ENCODE measurements around the gene KRT23. TPM values are rescaled to one million over a fixed set of nuclear protein-coding genes. Genes with fewer than 3 reads are reported as not detected.
A peak's percentile ranks its signal among the peaks of the same experiment; 100 is the strongest.

KRT23 gene
- total and polyA plus RNA-seq, 2 of the 13 experiments (the other 11 are each of a cell fraction or from before 2014, with no cell fraction given) = 24.7 to 51.1 TPM

- TF ChIP-seq ZNF570 (CRISPR knock-in tag; IDR thresholded peaks at IDR 0.05; ENCODE audit: borderline replicate concordance) (no peak), ZNF724P (CRISPR knock-in tag; IDR thresholded peaks at IDR 0.05; ENCODE audit: borderline replicate concordance) (no peak), CERS6 (CRISPR knock-in tag; IDR thresholded peaks at IDR 0.05) (no peak), ATF1 (CRISPR knock-in tag; IDR thresholded peaks at IDR 0.05) (no peak), SP2 (CRISPR knock-in tag; IDR thresholded peaks at IDR 0.05) (no peak), PHF5A (CRISPR knock-in tag; IDR thresholded peaks at IDR 0.05; ENCODE audit: low read depth, unreplicated experiment) (no peak), TRIM24 (CRISPR knock-in tag; IDR thresholded peaks at IDR 0.05) (no peak)
- Histone ChIP-seq H3K27me3 (ENCODE audit: control insufficient read depth in 1 of 2, insufficient read depth in 2 of 2, low read length in 2 of 2) (no peaks in the 10 kb centered on the region), H3K4me2 (ENCODE audit: low read depth, low read length) (no peak overlapping the region), H2AFZ (ENCODE audit: low read length) (no peak overlapping the region), H3K27ac (ENCODE audit: extremely low read length, insufficient read depth, low read length) (no peak overlapping the region), H3K4me3 (replicated peaks in 1 of 3; ENCODE audit: insufficient read depth in 1 of 3, low read depth in 2 of 3, low read length in 3 of 3) (no peak overlapping the region), H3K9ac (ENCODE audit: insufficient read depth, low read depth, low read length) (no peak overlapping the region), H3K4me1 (ENCODE audit: insufficient read depth, low read length) (peaks cover 22% of the 10 kb centered on the region), H4K20me1 (ENCODE audit: insufficient read depth, low read length) (no peaks in the 10 kb centered on the region), H3K36me3 (replicated peaks in 1 of 2; ENCODE audit: control insufficient read depth in 1 of 2, insufficient read depth in 2 of 2, low read length in 2 of 2) (no peaks in the 10 kb centered on the region), H3K79me2 (ENCODE audit: insufficient read depth, low read length) (no peaks in the 10 kb centered on the region), H3K9me3 (ENCODE audit: low read length) (no peaks in the 10 kb centered on the region)
- ATAC-seq (no peak), FAIRE-seq (no peak), DNase-seq (ENCODE audit: low spot score) (no peak)
- no TSS peak for BruUV-seq (replicated peaks)
- 96% methylated on average over 1 of the region's 1 CpG for WGBS (ENCODE audit: low lambda C conversion rate)
- ChIA-PET CTCF (ENCODE audit: low intra/inter-chr PET ratio, low total read pairs) (no interaction called here), POLR2A (interaction anchor here (0.9 to 2.5 kb wide), 5 partner anchors 15 to 143 kb away, joined by 3 to 18 read pairs (median 6); no protein-coding TSS in a partner anchor)
- in situ Hi-C loops (cut with HindIII; ENCODE audit: extremely low pct_ligation_motif_present, low pct_unique_long_range_greater_than_20kb) (no loop called here), intact Hi-C loops (cut with micrococcal nuclease; ENCODE audit: unreplicated experiment) (no loop called here)
Observed at GRCh38 chr17:40916366-40916765, 21.1 kb downstream of the KRT23 start.

- Histone ChIP-seq H3K4me2 (ENCODE audit: low read depth, low read length) (no peak overlapping the region; the same call in 1 of the 2 replicates), H3K27ac (ENCODE audit: extremely low read length, insufficient read depth, low read length) (peak overlapping the region; percentile 56), H3K4me3 (replicated peaks in 1 of 3; ENCODE audit: insufficient read depth in 1 of 3, low read depth in 2 of 3, low read length in 3 of 3) (no peak overlapping the region), H2AFZ (ENCODE audit: low read length) (no peak overlapping the region), H3K79me2 (ENCODE audit: insufficient read depth, low read length) (no peaks in the 10 kb centered on the region), H3K27me3 (ENCODE audit: control insufficient read depth in 1 of 2, insufficient read depth in 2 of 2, low read length in 2 of 2) (no peaks in the 10 kb centered on the region), H3K4me1 (ENCODE audit: insufficient read depth, low read length) (peaks cover 22% of the 10 kb centered on the region), H3K9me3 (ENCODE audit: low read length) (no peaks in the 10 kb centered on the region), H3K9ac (ENCODE audit: insufficient read depth, low read depth, low read length) (no peak overlapping the region; the same call in 1 of the 2 replicates), H4K20me1 (ENCODE audit: insufficient read depth, low read length) (no peaks in the 10 kb centered on the region), H3K36me3 (replicated peaks in 1 of 2; ENCODE audit: control insufficient read depth in 1 of 2, insufficient read depth in 2 of 2, low read length in 2 of 2) (no peaks in the 10 kb centered on the region)
- intact Hi-C loops (cut with micrococcal nuclease; ENCODE audit: unreplicated experiment) = loop anchor here (1.0 kb wide), 1 partner anchor 41 kb away; no protein-coding TSS in a partner anchor
- FAIRE-seq (no peak), ATAC-seq (no peak; the same call in 2 of the 3 replicates), DNase-seq (ENCODE audit: low spot score) (no peak)
- POLR2A ChIA-PET = interaction anchor here (0.6 to 2.5 kb wide), 6 partner anchors 14 to 143 kb away, joined by 3 to 18 read pairs (median 5); no protein-coding TSS in a partner anchor
- no TSS peak for BruUV-seq (replicated peaks)
- no peak for TF ChIP-seq SMAD9 (CRISPR knock-in tag; IDR thresholded peaks at IDR 0.05)
- peak; percentile 37 for TF ChIP-seq TEAD3 (CRISPR knock-in tag; optimal IDR thresholded peaks at IDR 0.05; ENCODE audit: borderline replicate concordance)
- 77% methylated on average over 2 of the region's 2 CpGs for WGBS (ENCODE audit: low lambda C conversion rate)
- CTCF ChIA-PET (ENCODE audit: low intra/inter-chr PET ratio, low total read pairs) = no interaction called here
- in situ Hi-C loops (cut with HindIII; ENCODE audit: extremely low pct_ligation_motif_present, low pct_unique_long_range_greater_than_20kb) = no loop called here
Observed at GRCh38 chr17:40915721-40916256, 21.7 kb downstream of the KRT23 start.
